Activated CD8-positive, alpha-beta memory T cell treated with anti-CD3 and anti-CD28 coated beads, Interleukin-2, amount 50 U/mL, for 4 hours (primary cell): ENCODE results near the gene B9D1.

Source experiments
- DNase-seq: peaks from one replicate; pipeline ENCODE4 v3.0.0-alpha.2; 2020

B9D1 gene, protein sequence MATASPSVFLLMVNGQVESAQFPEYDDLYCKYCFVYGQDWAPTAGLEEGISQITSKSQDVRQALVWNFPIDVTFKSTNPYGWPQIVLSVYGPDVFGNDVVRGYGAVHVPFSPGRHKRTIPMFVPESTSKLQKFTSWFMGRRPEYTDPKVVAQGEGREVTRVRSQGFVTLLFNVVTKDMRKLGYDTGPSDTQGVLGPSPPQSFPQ

DNA sequence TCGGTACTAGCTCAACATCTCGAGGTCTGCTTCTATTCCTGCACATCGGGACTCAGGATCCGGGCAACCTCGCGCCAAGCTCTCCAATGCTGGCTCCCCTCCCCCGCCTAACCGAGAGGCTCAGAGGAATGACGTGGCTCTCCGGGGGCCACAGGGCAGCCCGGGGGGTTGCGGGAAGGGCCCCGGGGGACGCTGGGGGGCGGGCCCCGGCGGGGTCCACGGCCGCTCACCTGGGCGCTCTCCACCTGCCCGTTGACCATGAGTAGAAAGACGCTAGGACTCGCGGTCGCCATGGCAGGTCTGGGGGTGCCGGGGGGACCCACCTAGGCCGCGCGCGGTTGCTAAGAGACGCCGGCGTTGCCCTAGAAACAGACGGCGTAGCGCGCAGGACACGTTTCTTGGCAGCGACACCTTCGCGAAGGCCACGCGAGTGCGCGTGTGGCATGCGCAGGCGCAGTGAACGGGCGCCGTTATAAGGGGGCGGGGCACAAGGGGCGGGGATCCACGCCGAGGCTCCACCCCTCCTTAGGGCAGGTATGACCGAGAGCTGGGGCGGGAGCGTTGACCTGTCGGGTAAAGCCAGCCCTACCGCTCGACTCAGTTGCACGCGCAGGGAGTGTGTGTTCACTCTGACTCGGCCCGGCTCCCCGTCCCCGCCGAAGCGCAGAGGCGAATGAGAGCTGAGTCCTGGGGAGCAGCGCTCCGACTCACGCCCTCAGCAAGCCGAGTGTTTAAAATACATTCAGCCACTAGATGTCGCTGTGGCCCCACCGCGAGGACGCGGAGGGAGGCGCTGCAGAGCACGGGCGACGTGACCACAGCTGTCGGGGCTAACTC is at the start of gene B9D1:
TSS of gene B9D1 (minus strand) at position 447 of the 837 bp plus-strand sequence. CDS start at position 293, 154 bp downstream.
- peak; percentile 92 for DNase-seq

DNA sequence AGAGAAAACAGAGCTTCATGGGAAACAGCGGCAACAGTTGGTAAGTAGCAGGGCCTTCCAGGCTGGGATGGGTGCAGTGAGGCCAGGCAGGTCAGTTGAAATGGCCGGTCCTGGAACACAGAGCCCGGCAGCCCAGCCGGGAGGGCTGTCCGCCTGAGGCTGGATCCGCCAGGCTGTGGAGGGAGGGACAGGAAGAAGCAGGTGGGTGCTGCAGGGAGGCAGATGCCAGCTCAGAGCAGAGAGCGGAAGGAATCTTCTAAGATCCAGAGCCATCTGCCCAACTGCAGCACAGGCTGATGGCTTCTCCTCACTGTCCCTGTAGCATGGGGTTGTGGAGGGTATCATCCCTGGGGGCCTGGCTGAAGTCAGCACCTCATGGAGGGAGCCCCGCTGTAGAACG is 49.1 kb upstream of the B9D1 start:
- DNase-seq, result no peak

DNA sequence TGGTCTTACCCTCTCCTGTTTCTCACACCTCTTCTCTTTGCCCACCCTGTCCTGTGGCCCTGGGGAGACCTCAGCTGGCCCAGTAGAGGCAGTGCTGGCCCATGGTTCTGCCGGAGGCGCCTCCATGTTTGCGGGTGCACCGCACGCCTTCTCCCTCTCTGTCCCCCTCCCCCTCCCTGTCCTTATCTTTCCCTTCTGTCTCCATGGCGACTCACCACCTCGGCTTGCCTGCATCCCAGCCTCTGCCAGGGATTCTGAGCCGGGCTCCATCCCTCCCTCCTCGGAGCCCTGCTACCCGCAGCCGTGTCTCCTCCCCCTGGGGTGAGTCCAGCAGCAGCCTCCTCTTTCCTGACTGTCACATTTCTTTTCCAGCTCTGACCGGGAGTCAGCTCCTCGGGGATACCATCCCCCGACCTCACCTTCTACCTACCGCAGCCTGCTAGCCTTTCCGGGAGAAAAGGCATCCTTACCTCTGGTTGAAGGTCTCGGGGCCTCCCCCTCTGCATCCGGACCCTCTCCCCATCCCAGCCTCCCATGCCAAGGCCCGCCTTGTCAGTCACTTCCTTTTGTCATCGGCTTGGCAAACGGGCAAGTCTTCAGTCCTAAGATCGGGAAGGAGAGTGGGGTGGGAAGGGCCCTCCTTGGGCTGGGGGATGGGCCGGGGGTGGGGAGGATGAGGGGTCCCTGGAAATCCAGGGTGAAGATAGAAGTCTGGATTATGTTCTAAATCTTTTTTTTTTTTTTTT is 48.5 kb upstream of the B9D1 start, which contains the start of gene RNF112:
TSS of gene RNF112 (plus strand) at position 358 of the 746 bp plus-strand sequence. CDS start at position 535, 177 bp downstream.
- DNase-seq, result no peak

DNA sequence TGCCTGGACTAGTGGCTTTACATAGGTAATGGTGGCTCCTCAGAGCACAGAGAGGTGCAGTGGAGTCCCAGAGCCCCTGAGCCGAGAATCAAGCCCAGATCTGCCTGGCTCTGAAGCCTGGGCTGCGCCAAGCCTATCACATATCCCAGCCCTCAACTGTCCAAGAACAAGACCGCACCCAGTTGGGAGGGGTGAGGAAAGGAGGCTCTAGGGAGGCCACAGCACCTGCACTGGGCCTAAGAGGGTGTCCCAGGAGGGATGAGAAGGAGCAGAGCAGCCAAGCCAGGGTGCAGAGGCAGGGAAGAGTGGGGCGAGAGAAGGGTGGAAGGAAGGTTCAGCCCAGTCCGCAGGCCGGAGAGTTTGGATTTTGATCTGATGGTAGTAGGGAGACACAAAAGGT is 47.6 kb upstream of the B9D1 start:
- DNase-seq, result no peak

DNA sequence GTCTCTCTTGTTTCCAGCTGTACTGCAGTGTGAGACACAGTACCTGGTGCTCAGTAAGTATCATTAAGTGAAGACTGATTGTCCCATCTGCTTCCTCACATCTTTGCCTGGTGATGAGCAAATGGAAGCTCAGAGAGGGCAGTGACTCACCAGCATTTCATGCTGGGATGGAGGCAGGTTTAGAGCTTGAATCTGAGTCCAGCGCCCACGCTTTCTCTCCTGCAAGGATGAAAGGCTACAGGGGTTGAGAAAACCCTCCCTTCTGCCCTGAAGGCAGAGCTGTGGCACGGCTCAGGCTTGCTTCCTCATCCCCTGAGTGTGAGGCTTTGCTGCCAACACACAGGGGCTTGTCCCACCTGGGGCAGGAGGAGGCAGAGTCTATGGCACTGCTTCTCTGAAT is 47.0 kb upstream of the B9D1 start:
- DNase-seq, result no peak

DNA sequence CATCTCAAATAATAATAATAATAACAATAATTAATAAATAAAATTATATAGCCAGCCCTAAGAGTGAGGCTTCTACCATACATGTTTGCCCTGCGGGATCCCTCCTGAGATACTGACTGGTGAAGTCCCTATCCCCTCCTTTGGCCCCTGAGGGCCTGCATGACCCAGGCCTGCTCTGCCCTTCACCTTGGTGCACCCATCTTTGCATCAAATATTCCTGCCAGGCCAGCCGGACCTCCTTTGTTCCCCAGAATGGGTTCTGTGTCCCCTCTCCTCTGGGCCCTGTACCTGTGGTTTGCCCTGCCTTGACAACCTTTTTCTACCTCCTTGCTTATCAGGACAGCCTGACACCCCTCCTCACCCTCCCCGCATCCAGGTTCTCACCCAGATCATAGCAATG is 46.5 kb upstream of the B9D1 start:
- DNase-seq, result no peak

DNA sequence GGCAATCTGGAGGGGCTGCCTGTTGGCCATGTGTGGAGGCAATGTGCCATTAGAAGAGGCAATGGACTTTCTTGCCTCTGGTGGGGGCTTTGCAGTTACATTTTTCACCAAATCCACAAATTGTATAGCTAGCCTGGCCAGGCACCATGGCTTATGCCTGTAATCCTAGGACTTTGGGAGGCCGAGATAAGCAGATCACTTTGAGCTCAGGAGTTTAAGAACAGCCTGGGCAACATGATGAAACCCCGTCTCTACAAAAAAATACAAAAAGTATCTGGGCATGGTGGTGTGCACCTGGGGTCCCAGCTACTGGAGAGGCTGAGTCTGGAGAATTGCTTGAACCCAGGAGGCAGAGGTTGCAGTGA is 45.8 kb upstream of the B9D1 start:
- DNase-seq, result no peak

DNA sequence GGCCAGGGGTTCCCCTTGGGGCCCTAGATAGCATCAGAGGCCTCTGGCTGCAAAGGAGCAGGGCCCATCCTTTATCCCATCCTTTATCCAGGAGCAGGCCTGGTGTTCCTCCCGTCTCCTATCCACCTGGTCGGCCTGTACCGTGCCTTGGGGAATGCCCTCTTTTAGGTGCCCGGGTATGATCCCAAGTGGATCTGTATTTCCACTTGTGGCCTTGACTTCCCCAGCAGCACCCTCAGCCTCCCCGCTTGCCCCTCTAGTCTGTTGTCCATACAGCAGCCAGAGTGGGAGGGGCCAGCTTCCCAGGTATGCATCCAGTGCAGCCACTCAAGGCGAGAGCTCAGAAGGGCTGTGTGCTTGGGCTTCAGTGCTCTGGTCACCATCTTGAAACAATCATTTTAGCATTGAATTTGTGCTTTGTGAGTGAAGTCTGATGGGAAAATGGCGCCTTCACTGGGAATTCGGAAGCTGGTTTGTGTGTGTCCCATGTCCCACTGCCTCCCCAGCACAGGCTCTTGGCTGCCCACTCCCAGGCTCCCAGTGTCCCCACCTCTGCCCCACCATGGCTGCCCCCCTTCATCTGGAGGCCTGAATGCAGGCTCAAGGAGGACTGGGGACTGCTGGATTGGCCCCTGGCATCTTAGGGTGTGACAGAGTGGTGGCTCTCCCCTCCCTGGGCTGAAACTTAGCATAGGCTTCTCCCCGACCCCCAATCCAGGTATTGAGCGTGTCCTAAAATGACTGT is 45.2 kb upstream of the B9D1 start:
- DNase-seq, result no peak

DNA sequence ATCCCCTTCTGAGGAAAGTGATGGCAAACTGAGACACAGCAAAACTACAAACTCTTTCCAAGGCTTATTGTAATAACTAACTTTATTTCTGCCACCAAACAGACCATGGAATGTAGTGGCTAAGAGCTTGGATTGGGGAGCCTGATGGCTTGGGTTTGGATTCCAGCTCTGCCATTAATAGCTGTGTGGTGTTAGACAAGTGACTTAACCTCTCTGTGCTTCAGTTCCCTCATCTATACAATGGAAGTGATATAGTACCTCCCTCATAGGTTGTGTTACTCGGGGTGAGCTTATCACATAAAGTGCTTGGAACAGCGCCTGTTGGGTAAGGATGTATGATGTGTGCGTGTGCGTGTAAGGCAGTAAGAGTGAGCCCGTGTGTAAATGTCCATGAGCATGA is 42.6 kb upstream of the B9D1 start:
- no peak for DNase-seq

DNA sequence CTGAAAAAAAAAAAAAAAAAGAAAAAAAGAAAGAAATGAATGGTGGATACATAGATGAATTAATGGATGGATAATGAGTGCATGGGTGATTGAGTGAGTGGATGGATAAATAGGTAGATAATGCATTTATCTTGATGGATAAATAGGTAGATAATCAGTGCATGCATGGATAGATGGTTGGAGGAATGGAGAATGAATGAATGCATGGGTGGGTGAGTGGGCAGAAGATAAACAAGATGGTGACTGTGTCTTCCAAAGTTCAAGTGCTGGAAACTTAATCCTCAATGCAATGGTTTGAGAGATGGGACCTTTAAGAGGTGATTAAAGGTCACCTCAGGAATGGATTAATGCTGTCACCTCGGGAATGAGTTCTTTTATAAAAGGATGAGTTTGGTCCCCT is 41.7 kb upstream of the B9D1 start:
- DNase-seq, result no peak

DNA sequence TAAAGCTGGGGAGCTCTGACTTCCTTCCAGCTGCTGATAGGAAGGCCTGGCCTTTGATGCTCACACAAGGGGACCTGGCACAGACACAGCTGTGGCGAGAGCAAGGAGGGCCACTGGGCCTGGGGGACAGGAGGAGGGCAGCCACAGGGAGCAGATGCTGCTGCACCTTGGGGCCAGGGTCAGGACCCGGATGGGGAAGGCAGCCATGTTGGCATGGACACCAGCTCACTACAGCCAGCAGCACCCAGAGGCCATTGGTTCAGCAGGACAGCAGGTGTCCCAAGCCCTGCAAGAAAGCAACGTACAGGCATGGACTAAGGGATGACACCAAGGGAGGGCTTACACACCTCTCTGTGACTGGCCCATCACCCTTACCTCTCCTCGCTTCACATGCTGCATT is 40.5 kb upstream of the B9D1 start:
- no peak for DNase-seq

DNA sequence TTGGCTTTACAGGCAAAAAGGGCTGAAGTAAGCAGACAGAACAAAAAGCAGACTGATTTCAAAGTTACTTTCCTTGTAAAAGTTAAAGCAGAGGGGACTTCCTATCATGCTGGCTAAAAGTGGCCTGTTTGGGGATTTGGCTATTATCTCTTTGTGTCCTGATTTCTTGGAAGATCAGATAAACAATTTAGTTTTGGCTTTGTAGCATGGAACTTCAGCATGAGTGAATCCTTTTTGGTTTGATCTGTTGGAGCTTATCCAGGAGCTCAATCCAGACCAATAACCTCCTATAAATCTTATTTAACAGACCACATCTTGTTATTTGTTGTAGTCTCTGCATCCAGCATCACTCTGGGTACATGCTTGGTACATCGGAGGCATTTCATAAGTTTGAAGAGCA is 39.6 kb upstream of the B9D1 start:
- DNase-seq, result no peak

DNA sequence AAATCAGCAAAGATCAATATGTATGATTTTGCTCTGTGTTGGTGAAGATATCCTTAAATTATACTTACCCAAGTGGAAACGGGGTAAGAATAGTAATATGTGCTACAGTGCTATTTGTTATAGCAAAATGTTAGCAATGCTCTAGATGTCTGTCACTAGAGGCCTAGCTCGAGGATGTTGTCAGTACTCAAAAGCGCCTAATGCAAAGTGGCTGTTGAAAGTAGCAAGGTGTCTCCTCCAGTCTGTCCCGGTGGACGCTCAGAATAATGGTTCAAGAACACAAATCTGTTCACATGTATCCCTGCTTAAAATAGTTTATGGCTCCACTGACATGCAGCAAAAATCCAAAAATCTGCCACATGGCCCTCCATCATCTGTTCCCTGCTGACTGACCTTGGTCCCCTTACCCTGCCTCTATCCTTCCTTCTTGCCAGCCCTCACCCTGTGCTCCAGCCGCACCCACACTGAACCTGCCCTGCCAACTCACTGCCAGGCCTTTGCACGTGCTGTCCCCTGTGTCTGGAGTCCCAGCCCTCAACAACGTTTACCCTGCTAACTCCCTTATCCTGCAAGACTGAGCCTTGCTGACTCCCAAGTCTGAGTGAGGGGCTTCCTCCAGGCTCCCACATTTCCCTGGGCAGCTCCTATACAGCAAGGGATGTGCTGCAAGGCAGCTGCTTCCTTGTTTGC is 38.9 kb upstream of the B9D1 start:
- no peak for DNase-seq

DNA sequence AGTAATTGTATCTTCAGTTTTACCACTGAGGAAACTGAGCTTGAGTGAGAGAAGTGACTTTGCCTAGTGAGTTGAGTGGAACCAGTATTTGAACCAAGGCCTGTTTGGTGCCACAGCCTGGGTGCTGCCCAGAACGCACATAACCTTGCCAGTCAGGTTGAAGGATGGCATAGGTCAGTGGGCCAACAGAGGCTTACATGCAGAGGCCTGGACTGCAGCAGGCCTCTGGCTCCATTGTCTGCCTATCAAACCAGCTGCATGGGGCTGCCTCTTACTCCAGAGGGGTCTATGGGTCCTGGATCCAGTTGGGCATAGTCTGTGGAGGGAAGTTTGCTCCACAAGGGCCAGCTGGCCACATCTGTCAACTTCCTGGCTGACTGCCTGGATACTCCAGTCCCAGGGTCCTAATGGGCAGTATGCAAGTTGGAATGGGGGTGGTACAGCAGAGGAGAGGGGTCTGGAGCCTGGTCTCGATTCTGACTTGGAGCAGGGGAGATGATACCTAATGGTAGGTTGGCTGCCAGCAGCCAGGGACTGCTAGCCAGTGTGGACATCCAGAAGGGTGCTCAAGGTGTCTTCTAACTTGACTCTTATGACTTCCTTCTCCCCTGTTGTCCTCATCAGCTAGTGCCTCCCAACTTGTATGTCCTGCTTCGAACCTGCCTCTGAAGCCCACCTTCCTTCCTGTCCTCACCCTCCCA is 37.4 kb upstream of the B9D1 start:
- no peak for DNase-seq

DNA sequence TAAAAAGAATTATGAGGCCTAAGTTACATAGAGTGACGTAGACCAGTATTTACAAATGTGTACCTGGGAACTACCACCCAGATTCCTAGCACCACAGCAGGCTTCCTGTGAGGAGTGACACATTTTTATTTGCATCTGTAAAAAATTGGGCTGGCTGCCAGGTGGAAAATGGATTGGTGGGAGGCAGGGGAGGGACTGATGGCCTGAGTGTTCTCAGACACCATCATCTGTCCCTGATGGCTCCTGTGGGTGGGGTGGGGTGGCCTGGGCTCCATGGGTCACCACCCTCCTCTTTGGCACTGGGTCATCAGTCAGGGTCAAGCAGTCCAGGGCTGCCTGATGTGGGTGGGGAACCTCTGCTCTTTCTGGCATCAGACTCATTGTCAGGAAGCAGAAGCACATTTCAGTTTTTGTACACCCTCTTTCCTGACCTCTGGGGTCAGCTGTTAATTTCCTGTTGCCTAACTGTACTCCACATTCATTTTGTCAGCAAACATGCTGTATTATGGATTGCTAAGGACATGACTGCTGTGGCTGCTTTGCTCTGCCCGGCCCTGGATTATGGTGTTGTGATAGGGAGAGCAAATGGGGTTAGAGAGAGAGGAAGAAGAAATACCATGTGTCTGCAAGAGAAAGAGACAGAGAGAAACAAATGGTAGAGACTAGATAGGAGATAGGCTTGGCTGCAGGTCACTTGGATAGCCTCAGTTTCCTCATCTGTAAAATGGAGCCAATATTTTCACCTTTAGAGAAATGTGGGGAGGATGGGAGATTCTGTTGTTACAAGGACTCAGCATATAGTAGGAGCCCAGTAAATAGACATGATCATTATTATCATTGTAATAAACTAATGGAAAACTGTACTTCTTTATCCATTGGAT is 36.0 kb upstream of the B9D1 start:
- DNase-seq, result no peak

DNA sequence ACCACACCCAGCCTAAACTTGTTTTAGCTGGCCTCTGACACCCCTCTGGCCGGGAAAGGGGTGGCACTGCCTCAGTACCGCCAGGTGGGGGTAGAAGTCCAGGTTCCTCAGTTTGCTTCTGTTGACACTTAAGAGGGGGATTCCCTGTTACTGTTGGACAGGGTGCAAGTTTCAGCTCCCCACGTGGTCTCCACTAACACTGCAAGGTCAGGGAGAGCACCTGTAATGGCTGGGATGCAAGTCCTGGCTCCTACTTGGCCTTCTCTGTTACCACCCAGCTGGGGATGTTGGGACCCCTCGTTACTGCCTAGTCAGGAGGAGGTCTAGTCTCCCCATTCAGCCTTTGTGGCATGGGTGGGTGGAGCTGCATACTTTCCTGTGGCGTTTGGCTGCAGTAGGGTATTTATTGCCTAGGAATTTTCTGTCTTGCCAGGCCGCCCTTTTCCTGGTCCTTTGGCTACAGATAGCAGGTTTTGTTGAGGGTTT is 35.1 kb upstream of the B9D1 start:
- no peak for DNase-seq

DNA sequence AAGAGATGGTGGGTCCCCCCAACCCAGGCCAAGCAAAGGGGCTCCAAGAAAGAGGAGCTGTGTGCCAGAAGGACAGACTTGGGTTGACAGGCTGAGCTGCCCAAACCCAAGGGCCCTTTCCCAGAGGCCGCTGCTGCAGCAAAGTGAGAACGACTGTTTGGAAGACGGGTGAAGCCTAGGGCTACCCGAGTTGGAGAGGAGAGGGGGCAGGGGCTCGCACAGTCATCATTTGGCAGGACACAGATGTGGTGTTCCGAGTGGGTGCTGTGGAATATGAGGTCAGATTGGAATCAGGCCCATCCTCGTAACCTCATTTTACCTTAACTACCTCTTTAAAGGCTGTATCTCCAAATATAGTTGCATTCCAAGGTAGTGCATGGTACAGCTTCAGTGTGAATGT is 29.8 kb upstream of the B9D1 start:
- no peak for DNase-seq

DNA sequence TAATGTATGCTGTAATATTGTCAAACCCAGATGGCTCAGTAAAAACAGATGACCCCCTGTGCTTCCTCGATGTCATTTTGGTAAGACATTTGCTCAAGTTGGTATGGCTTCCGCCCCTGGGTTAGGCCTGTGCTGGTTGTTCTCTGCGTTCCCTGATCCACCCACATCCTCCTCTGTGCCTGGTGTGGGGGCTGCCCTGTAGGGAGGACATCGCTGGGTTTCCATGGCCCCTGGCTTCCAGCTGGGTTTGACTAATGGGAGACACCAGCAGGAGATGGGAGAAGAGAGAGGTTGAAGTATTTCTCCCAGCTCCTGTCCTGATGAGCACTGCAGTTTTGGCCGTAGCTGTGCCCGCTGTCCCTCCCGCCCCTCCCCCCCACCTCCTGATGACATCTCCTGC is 28.9 kb upstream of the B9D1 start:
- no peak for DNase-seq

DNA sequence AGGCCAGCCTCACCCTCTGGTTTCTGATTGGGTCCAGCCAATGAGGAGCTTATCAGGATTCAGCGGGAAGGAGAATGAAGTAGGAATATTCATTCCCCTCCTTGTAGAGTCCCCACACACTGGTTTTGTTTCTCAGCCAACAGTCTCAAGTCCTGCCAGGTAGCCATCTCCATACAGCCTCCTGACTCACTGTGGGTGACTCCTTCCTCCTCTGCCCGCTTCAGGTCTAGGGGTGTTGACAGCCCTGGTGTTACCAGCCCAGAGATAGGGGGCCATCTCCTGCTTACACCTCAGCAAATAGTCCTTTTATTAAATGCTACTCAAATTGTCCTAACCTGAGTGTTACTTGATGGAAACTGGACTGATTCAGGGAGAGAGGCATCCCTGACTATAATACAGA is 28.4 kb upstream of the B9D1 start:
- no peak for DNase-seq
